ENCODE data around the gene CCDC97.

The CCDC97 gene

GRCh38 chr19:41321600-41322270 is 11.8 kb downstream of the CCDC97 start:
- Histone ChIP-seq H3K36me3 (ENCODE audit: control insufficient read depth in 2 of 2, insufficient read depth in 1 of 2, low read length in 2 of 2) (peaks cover 31 to 54% of the 10 kb centered on the region in 2 experiments), H3K9me3 (ENCODE audit: control insufficient read depth, insufficient read depth, low read depth, low read length) (no peaks in the 10 kb centered on the region), H3K4me1 (ENCODE audit: control insufficient read depth, insufficient read depth, low read length) (peaks cover 22% of the 10 kb centered on the region), H3K27ac (ENCODE audit: extremely low read depth, low read depth, low read length) (no peak overlapping the region), H3K4me3 (ENCODE audit: low read depth, low read length) (no peak overlapping the region)
- TF ChIP-seq, protein P1, sequence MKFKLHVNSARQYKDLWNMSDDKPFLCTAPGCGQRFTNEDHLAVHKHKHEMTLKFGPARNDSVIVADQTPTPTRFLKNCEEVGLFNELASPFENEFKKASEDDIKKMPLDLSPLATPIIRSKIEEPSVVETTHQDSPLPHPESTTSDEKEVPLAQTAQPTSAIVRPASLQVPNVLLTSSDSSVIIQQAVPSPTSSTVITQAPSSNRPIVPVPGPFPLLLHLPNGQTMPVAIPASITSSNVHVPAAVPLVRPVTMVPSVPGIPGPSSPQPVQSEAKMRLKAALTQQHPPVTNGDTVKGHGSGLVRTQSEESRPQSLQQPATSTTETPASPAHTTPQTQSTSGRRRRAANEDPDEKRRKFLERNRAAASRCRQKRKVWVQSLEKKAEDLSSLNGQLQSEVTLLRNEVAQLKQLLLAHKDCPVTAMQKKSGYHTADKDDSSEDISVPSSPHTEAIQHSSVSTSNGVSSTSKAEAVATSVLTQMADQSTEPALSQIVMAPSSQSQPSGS (tag by site-specific recombination; IDR thresholded peaks at IDR 0.05; ENCODE audit: low read depth) = peak; percentile 55
- peak; percentile 86 for TF ChIP-seq ZBTB21 (tag by site-specific recombination; IDR thresholded peaks at IDR 0.05)
- TF ChIP-seq ZNF629 (tag by site-specific recombination; IDR thresholded peaks at IDR 0.05) = peak; percentile 92
- TF ChIP-seq MYNN (tag by site-specific recombination; IDR thresholded peaks at IDR 0.05; ENCODE audit: borderline replicate concordance) = no peak
- TF ChIP-seq, protein P2, sequence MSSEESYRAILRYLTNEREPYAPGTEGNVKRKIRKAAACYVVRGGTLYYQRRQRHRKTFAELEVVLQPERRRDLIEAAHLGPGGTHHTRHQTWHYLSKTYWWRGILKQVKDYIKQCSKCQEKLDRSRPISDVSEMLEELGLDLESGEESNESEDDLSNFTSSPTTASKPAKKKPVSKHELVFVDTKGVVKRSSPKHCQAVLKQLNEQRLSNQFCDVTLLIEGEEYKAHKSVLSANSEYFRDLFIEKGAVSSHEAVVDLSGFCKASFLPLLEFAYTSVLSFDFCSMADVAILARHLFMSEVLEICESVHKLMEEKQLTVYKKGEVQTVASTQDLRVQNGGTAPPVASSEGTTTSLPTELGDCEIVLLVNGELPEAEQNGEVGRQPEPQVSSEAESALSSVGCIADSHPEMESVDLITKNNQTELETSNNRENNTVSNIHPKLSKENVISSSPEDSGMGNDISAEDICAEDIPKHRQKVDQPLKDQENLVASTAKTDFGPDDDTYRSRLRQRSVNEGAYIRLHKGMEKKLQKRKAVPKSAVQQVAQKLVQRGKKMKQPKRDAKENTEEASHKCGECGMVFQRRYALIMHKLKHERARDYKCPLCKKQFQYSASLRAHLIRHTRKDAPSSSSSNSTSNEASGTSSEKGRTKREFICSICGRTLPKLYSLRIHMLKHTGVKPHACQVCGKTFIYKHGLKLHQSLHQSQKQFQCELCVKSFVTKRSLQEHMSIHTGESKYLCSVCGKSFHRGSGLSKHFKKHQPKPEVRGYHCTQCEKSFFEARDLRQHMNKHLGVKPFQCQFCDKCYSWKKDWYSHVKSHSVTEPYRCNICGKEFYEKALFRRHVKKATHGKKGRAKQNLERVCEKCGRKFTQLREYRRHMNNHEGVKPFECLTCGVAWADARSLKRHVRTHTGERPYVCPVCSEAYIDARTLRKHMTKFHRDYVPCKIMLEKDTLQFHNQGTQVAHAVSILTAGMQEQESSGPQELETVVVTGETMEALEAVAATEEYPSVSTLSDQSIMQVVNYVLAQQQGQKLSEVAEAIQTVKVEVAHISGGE (tag by site-specific recombination; conservative IDR thresholded peaks at IDR 0.05; ENCODE audit: low read depth) = no peak
- peak; percentile 76 for TF ChIP-seq CTCF (tag by site-specific recombination; IDR thresholded peaks at IDR 0.05)
- 0 out of 2 replicates have a peak, but pooled peaks have one; percentile 36 for TF ChIP-seq PATZ1 (tag by site-specific recombination; IDR thresholded peaks at IDR 0.05)
- peak; percentile 60; the same call in 1 of the 2 replicates for TF ChIP-seq GLIS2 (tag by site-specific recombination; IDR thresholded peaks at IDR 0.05)
- no peak for TF ChIP-seq PRDM2 (tag by site-specific recombination; IDR thresholded peaks at IDR 0.05; ENCODE audit: borderline replicate concordance)
- ChIA-PET POLR2A (interaction anchor here (1.3 to 2.9 kb wide), 2 partner anchors 31 to 57 kb away, joined by 4 to 22 read pairs; partner anchors contain the start of genes HNRNPUL1 and TGFB1), CTCF (interaction anchor here (0.5 to 2.2 kb wide), 24 partner anchors 11 to 964 kb away, joined by 3 to 14 read pairs (median 4); partner anchors contain the start of genes B9D2 and TGFB1)
